Measurements from ENCODE around the gene GDNF.
"Not testable (repeated sequence)": the region's sequence is repeated elsewhere in the genome, so short reads cannot be mapped to it uniquely, and the experiment has no call there.

GDNF gene

DNA sequence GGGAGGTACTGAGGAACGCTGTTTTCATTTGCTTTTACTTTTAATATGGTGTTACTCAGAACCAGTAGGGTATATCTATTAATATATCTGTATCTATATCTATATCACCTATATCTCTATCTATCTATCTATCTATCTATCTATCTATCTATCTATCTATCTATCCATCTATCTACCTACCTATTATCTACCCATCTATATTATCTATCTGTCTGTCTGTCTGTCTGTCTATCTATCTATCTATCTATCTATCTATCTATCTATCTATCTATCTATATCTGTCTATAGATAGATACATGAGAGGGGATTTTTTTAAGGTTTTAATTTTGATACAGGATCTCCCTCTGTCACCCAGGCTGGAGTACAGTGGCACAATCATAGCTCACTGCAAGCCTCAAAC is 23.1 kb upstream of the GDNF start:
- H3K27ac ChIP-seq (ENCODE audit: low read depth, low read length); H3K27me3 ChIP-seq (ENCODE audit: control insufficient read depth, insufficient read depth, low read length); H3K9ac ChIP-seq (ENCODE audit: low read length); H3K36me3 ChIP-seq (ENCODE audit: control insufficient read depth, insufficient read depth, low read length); H3K4me1 ChIP-seq (ENCODE audit: control insufficient read depth, insufficient read depth, low read length); H3K4me3 ChIP-seq (ENCODE audit: low read length): not testable (repeated sequence)

DNA sequence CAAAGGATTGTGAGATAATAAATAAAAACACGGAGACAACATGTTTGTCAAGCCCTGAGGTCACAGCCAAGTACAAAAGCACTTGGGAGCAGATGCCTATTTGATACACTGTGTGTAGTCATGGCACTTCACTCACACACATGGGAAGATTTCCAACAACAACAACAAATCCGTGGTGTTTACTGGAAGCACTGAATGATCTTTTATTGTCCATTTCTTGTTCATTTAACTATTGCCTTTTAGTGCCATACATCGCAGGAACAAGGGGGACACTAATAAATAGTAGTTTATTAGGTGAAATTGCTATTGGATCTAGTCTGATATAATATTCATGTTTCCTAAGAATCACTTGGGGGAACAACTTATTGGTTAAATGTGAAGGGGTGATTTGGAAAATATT is 20.4 kb upstream of the GDNF start:
- Histone ChIP-seq H3K36me3 (ENCODE audit: control insufficient read depth, insufficient read depth, low read length) (no peaks in the 10 kb centered on the region), H3K4me1 (ENCODE audit: control insufficient read depth, insufficient read depth, low read length) (no peaks in the 10 kb centered on the region), H3K27ac (ENCODE audit: low read depth, low read length) (no peak overlapping the region), H3K4me3 (ENCODE audit: low read length) (no peak overlapping the region), H3K9ac (ENCODE audit: low read length) (no peak overlapping the region), H3K27me3 (ENCODE audit: control insufficient read depth, insufficient read depth, low read length) (no peaks in the 10 kb centered on the region)

DNA sequence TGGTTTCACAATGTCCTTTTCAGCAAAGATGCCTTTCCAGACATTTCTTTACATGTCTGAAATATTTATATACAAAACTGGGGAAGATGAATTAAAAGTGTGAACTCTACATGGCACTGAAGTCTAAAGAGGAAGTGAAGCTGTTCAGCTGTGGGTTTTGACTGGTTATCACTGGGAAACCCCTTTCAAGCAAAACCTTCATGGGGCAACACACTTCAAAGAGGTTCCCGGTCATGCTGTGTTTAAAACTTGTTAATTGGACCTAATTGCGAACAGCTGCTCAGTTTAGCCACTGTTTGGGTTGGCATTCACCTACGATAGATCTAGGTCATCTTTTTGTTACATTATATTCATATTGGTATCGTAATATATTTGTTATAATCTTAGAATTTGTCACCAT is 20.0 kb upstream of the GDNF start:
- no peak overlapping the region for H3K4me3 ChIP-seq (ENCODE audit: low read length)
- H3K27ac ChIP-seq (ENCODE audit: low read depth, low read length): no peak overlapping the region
- H3K36me3 ChIP-seq (ENCODE audit: control insufficient read depth, insufficient read depth, low read length): no peaks in the 10 kb centered on the region
- no peaks in the 10 kb centered on the region for H3K27me3 ChIP-seq (ENCODE audit: control insufficient read depth, insufficient read depth, low read length)
- no peaks in the 10 kb centered on the region for H3K4me1 ChIP-seq (ENCODE audit: control insufficient read depth, insufficient read depth, low read length)
- no peak overlapping the region for H3K9ac ChIP-seq (ENCODE audit: low read length)

DNA sequence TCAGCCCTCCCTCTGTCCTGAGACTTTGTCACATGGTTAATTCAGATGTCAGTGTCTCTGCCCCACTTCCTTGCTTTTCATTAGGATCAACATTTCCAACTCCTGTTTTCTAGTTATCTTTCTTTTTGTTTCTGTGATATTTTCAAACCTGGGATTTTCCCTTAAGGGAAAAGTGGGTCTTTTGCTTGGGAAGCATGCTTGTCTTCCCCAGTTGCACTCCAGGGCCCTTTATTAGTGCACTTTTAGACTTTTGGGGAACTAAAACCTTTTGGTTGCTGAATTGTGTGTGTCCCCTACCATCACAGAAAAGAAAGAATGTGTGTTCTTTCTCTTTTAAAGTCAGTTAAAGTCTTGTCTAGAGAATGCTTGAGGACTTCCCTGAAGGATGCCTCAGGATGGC is 18.4 kb upstream of the GDNF start:
- H3K4me1 ChIP-seq (ENCODE audit: control insufficient read depth, insufficient read depth, low read length): no peaks in the 10 kb centered on the region
- no peak overlapping the region for H3K27ac ChIP-seq (ENCODE audit: low read depth, low read length)
- H3K36me3 ChIP-seq (ENCODE audit: control insufficient read depth, insufficient read depth, low read length): no peaks in the 10 kb centered on the region
- no peak overlapping the region for H3K4me3 ChIP-seq (ENCODE audit: low read length)
- H3K9ac ChIP-seq (ENCODE audit: low read length): no peak overlapping the region
- no peaks in the 10 kb centered on the region for H3K27me3 ChIP-seq (ENCODE audit: control insufficient read depth, insufficient read depth, low read length)

DNA sequence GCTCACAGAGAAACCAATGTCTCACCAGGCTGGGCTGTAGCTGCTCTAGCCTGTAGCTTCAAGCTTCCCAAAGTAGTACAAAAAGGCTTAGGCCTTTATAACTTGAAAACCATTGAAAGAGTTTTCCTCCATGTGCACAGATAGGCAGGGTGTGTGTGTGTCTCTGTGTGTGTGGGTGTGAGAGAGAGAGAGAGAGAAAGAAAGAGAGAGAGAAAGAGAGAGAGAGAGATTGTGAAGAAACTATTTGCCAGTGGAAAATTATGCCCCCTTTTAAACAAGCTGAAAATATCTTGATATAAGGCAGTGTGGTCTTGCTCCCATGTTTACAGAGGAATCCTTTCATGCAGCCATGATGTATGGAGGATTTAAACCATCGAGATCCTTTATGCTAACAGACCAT is 17.9 kb upstream of the GDNF start:
- Histone ChIP-seq H3K4me1 (ENCODE audit: control insufficient read depth, insufficient read depth, low read length) (no peaks in the 10 kb centered on the region), H3K4me3 (ENCODE audit: low read length) (no peak overlapping the region), H3K27ac (ENCODE audit: low read depth, low read length) (no peak overlapping the region), H3K9ac (ENCODE audit: low read length) (no peak overlapping the region), H3K36me3 (ENCODE audit: control insufficient read depth, insufficient read depth, low read length) (no peaks in the 10 kb centered on the region), H3K27me3 (ENCODE audit: control insufficient read depth, insufficient read depth, low read length) (no peaks in the 10 kb centered on the region)

DNA sequence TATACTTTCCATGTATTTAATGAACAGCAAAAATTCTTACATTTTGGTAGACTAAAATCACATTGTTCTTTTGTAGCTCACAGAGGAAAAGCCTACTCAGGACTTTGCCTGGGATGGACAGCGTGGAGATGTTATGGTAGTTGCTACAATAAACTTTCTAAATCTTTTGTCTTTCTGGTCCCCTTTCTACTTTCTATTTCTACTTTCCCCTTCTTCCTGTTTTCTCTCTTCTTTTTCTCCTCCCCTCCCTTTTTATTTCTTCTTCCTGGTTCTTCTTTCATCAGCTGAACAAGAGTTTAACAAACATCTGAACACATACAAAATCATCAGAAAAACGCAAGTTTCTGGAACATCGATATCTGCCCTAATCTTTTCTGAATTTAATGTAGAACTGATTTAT is 15.6 kb upstream of the GDNF start:
- Histone ChIP-seq H3K27ac (ENCODE audit: low read depth, low read length) (no peak overlapping the region), H3K27me3 (ENCODE audit: control insufficient read depth, insufficient read depth, low read length) (no peaks in the 10 kb centered on the region), H3K4me3 (ENCODE audit: low read length) (no peak overlapping the region), H3K36me3 (ENCODE audit: control insufficient read depth, insufficient read depth, low read length) (no peaks in the 10 kb centered on the region), H3K4me1 (ENCODE audit: control insufficient read depth, insufficient read depth, low read length) (no peaks in the 10 kb centered on the region), H3K9ac (ENCODE audit: low read length) (no peak overlapping the region)

DNA sequence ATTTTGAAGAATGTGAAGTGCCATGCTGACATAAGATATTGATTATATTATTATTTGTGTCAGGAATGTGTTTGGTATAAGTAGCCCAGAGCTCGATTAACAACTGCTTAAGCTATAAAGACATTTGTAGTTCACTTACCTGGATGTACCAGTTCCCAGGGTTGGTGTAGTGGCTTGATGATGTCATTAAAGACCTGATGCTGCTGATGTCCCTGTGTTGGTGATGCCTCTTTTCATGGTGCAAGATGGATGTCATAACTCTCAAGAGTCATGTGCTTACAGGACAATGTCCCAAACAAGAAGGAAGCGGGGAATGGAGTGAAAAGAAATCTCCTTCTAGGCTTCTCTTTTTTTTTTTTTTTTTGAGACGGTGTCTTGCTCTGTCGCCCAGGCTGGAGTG is 11.5 kb upstream of the GDNF start:
- H3K4me1 ChIP-seq (ENCODE audit: control insufficient read depth, insufficient read depth, low read length): no peaks in the 10 kb centered on the region
- H3K4me3 ChIP-seq (ENCODE audit: low read length): no peak overlapping the region
- no peaks in the 10 kb centered on the region for H3K36me3 ChIP-seq (ENCODE audit: control insufficient read depth, insufficient read depth, low read length)
- H3K27ac ChIP-seq (ENCODE audit: low read depth, low read length): no peak overlapping the region
- H3K9ac ChIP-seq (ENCODE audit: low read length): no peak overlapping the region
- no peaks in the 10 kb centered on the region for H3K27me3 ChIP-seq (ENCODE audit: control insufficient read depth, insufficient read depth, low read length)

DNA sequence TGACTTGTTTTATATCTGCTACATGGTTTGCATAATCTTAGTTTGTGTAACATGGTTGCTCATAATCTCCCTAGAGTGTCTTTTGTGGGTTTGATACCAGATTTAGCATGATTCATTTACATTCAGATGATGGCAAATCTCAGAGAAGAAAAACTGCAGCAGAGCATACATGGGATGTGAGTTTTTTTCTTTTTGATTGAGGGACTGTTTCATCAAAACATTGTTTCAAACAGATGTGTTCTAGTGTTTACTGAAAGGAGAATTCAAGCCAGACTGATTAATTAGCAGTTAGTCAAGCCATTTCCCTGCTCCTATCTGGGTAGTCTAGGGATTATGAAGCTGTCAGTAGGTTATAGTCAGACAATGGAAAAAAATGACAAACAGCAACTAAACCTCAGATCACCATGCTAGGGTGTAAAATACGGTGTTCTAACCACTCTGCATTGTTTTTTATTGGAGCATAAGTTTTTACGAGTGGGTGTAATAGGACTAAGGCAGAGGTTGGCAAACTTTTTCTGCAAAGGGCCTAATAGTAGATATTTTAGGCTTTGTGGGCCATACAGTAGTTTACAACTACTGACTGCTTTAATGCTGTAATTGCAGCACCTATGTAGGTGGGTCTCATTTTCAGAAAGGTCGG is 10.5 kb upstream of the GDNF start:
- H3K27ac ChIP-seq (ENCODE audit: low read depth, low read length): no peak overlapping the region
- H3K4me3 ChIP-seq (ENCODE audit: low read length): no peak overlapping the region
- H3K4me1 ChIP-seq (ENCODE audit: control insufficient read depth, insufficient read depth, low read length): no peaks in the 10 kb centered on the region
- H3K36me3 ChIP-seq (ENCODE audit: control insufficient read depth, insufficient read depth, low read length): no peaks in the 10 kb centered on the region
- H3K27me3 ChIP-seq (ENCODE audit: control insufficient read depth, insufficient read depth, low read length): no peaks in the 10 kb centered on the region
- H3K9ac ChIP-seq (ENCODE audit: low read length): no peak overlapping the region

DNA sequence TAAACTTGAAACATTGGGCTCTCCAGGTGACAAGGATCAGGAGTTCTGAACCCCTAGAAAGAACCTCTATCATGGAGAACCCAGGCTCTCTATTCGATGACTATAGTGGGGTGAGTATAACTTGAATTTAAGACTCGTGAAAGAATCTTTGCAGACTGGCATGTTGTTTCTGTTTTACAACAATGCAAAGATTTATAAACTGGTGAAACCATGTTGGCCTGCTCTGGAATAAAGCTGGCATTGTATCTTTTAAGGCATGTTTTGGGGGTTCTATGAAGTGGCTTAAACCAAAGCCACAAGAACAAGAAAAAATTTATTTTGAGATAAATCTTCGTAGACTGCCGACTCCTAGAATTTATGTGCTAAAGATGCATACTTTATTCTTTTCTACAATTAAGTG is 9.8 kb upstream of the GDNF start:
- H3K27me3 ChIP-seq (ENCODE audit: control insufficient read depth, insufficient read depth, low read length): no peaks in the 10 kb centered on the region
- H3K4me3 ChIP-seq (ENCODE audit: low read length): no peak overlapping the region
- no peak overlapping the region for H3K27ac ChIP-seq (ENCODE audit: low read depth, low read length)
- H3K36me3 ChIP-seq (ENCODE audit: control insufficient read depth, insufficient read depth, low read length): no peaks in the 10 kb centered on the region
- H3K4me1 ChIP-seq (ENCODE audit: control insufficient read depth, insufficient read depth, low read length): no peaks in the 10 kb centered on the region
- H3K9ac ChIP-seq (ENCODE audit: low read length): no peak overlapping the region

DNA sequence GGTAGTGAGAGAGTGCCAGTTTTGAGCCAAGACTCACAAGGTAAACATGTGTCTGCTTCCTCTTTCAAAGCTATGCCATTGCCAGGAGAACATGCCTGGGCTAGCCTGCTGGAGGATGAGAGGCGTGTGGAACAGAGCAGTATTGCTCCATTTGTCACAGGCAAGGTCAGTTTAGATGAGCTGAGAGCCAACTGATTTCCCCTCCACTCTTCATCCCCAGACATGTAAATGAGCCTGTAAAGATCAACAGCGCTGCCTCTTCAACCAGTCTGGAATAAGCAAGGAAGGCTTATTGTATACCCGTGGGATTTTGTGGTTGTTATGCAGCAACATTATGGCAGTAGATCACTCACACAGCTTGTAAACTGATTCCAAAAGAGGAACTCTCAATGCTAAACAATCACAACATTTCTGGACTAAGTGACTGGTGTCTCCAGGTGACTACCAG is 8.2 kb upstream of the GDNF start:
- Histone ChIP-seq H3K27ac (ENCODE audit: low read depth, low read length) (no peak overlapping the region), H3K9ac (ENCODE audit: low read length) (no peak overlapping the region), H3K36me3 (ENCODE audit: control insufficient read depth, insufficient read depth, low read length) (no peaks in the 10 kb centered on the region), H3K4me1 (ENCODE audit: control insufficient read depth, insufficient read depth, low read length) (no peaks in the 10 kb centered on the region), H3K4me3 (ENCODE audit: low read length) (no peak overlapping the region), H3K27me3 (ENCODE audit: control insufficient read depth, insufficient read depth, low read length) (no peaks in the 10 kb centered on the region)

DNA sequence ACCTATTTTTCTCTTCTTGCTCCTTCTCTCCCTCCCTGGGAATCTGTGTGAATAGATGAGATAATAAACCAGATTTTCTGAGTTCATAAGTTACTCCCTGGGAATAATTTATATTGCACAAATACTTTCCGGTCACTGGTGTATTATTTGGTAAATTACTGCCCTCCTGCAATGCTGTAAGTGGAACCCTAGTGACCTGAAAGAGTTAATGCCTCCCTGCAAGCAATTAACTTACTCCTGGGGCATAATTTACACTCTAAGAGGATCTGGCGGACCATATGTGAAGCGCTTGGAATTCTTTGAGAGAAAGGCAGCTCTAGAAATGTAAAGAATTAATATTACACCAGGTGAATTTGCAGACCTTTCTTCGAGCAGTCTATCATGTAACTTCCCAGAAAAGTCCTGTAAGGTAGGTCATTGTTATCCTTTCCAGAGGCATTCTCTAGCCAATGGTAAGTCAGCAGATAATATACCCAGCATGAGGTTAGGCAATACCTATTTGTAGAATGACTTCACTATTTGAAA is 7.0 kb upstream of the GDNF start:
- Histone ChIP-seq H3K27ac (ENCODE audit: low read depth, low read length) (no peak overlapping the region), H3K27me3 (ENCODE audit: control insufficient read depth, insufficient read depth, low read length) (no peaks in the 10 kb centered on the region), H3K4me1 (ENCODE audit: control insufficient read depth, insufficient read depth, low read length) (no peaks in the 10 kb centered on the region), H3K4me3 (ENCODE audit: low read length) (no peak overlapping the region), H3K36me3 (ENCODE audit: control insufficient read depth, insufficient read depth, low read length) (no peaks in the 10 kb centered on the region), H3K9ac (ENCODE audit: low read length) (no peak overlapping the region)

DNA sequence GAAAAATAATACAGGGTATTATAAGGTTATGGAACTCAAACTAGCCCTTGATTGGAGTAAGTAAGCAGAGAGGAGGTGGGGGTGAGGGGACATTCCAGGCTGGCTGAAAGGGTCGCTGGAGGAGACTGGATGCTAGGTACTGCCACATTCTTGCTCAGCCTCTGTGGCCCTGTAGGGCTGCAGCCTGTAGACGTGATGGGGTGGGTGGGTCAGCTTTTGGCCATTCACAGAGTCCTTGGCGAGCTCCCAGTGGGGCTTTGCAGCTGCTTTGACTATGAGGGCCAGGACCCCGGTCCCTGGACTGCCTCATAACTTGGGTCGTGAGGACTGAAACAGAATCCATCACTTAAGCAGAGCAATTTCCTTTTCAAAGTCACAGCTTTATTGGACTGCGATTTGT is 4.2 kb upstream of the GDNF start:
- Histone ChIP-seq H3K27me3 (ENCODE audit: control insufficient read depth, insufficient read depth, low read length) (peaks cover 2% of the 10 kb centered on the region), H3K9ac (ENCODE audit: low read length) (no peak overlapping the region), H3K27ac (ENCODE audit: low read depth, low read length) (no peak overlapping the region), H3K4me3 (ENCODE audit: low read length) (no peak overlapping the region), H3K36me3 (ENCODE audit: control insufficient read depth, insufficient read depth, low read length) (no peaks in the 10 kb centered on the region), H3K4me1 (ENCODE audit: control insufficient read depth, insufficient read depth, low read length) (peaks cover 6% of the 10 kb centered on the region)

DNA sequence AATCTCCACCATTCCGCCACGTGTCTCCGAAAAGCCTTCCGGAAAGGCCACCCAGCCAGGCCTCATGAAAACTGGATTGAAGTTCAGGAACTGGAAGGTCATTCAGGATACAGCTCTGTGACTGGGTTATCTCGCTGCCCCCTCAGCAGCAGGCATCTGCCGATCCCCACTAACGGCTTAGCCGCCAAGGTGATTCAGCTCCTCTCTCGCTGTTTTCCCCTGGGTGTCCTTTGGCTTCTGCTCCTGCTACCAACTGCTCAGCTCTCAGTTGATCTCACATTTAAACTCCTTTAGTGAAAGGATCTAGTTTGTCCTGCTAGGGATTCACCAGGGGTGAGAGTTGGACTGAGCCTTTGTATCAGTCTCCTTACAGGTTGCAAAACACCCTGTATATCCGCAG is 2.2 kb upstream of the GDNF start:
- H3K36me3 ChIP-seq (ENCODE audit: control insufficient read depth, insufficient read depth, low read length): no peaks in the 10 kb centered on the region
- peaks cover 10% of the 10 kb centered on the region for H3K27me3 ChIP-seq (ENCODE audit: control insufficient read depth, insufficient read depth, low read length)
- no peak overlapping the region for H3K9ac ChIP-seq (ENCODE audit: low read length)
- no peak overlapping the region for H3K4me3 ChIP-seq (ENCODE audit: low read length)
- no peak overlapping the region for H3K27ac ChIP-seq (ENCODE audit: low read depth, low read length)
- H3K4me1 ChIP-seq (ENCODE audit: control insufficient read depth, insufficient read depth, low read length): peaks cover 6% of the 10 kb centered on the region

All from rectal smooth muscle tissue (tissue), 1 donor.